Measurements from ENCODE around the gene SAE1.

DNA sequence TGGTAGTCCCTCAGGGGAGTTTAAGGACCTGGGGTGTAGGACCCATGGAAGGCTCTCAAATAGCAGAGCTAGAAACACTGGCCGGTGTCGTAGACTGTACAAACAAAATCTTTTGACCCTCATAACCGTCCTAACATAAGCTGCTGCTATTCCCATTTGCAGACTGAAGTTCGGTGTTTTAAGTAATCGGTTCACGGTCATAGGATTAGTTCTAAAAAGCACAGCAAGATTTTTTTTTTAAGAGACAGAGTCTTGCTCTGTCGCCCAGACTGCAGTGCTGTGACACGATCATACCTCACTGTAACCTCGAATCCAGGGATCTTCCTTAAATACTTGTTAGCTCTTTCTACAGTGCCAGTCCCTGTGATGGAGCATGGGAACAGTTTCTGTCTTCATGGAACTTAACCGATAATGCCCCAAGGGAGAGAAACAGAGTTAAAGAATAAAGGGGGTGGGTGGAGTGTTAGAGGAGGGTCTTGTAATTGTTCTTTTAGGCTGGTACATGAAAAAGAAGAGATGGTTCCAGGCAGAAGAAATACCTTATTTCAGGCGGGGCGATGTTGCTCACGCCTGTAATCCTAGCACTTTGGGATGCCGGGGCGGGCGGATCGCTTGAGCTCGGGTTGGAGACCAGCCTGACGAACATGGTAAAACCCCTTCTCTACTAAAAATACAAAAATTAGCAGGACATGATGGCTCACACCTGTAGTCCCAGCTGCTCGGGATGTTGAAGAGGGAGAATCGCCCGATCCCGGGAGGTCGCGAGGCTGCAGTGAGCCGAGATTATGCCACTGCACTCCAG lies 16.6 kb upstream of the SAE1 start:
- no peak for TF ChIP-seq EZH2phosphoT487 (IDR thresholded peaks at IDR 0.05; ENCODE audit: insufficient read depth, low read depth)
- no peak for TF ChIP-seq EZH2 (IDR thresholded peaks at IDR 0.05; ENCODE audit: insufficient read depth, poor library complexity, severe bottlenecking)
